ENCODE results near the gene LLPH.
A peak's percentile ranks its signal among the peaks of the same experiment; 100 is the strongest.
"Not testable (repeated sequence)": the region's sequence is repeated elsewhere in the genome, so short reads cannot be mapped to it uniquely, and the experiment has no call there.

LLPH gene

GRCh38 chr12:66130267-66131066 lies at the start of gene LLPH:
LLPH (minus strand) TSS chr12:66130750; CDS start chr12:66129106, 1,644 bp downstream.
- peak; percentile 82 to 85 for DNase-seq (ENCODE audit: low read depth in 2 of 2)

GRCh38 chr12:66176105-66176900 lies 45.8 kb upstream of the LLPH start:
- no peak for DNase-seq (ENCODE audit: low read depth in 2 of 2)

GRCh38 chr12:66174391-66175325 lies 44.1 kb upstream of the LLPH start:
- DNase-seq (ENCODE audit: low read depth in 2 of 2), result not testable (repeated sequence)

- DNase-seq (ENCODE audit: low read depth in 2 of 2), result no peak
Observed at GRCh38 chr12:66170606-66171005, 40.1 kb upstream of the LLPH start.

GRCh38 chr12:66169221-66170170 lies 38.9 kb upstream of the LLPH start, which contains the start of gene TMBIM4:
TMBIM4 (minus strand) TSS chr12:66169996; CDS start chr12:66169951, 45 bp downstream.
- DNase-seq (ENCODE audit: low read depth in 2 of 2), result peak; percentile 72 to 76

GRCh38 chr12:66168410-66168809 lies 37.9 kb upstream of the LLPH start:
- DNase-seq (ENCODE audit: low read depth in 2 of 2), result no peak

GRCh38 chr12:66166561-66166960 lies 36.0 kb upstream of the LLPH start:
- DNase-seq (ENCODE audit: low read depth in 2 of 2), result no peak

GRCh38 chr12:66165141-66165540 lies 34.6 kb upstream of the LLPH start:
- DNase-seq (ENCODE audit: low read depth in 2 of 2), result no peak

GRCh38 chr12:66164349-66164821 lies 33.8 kb upstream of the LLPH start:
- no peak for DNase-seq (ENCODE audit: low read depth in 2 of 2)

GRCh38 chr12:66163289-66163688 lies 32.7 kb upstream of the LLPH start:
- DNase-seq (ENCODE audit: low read depth in 2 of 2), result no peak

- no peak for DNase-seq (ENCODE audit: low read depth in 2 of 2)
Observed at GRCh38 chr12:66162701-66163100, 32.2 kb upstream of the LLPH start.

- DNase-seq (ENCODE audit: low read depth in 2 of 2), result no peak
Observed at GRCh38 chr12:66160704-66161103, 30.2 kb upstream of the LLPH start.

GRCh38 chr12:66159123-66159522 lies 28.6 kb upstream of the LLPH start:
- no peak for DNase-seq (ENCODE audit: low read depth in 2 of 2)

- no peak for DNase-seq (ENCODE audit: low read depth in 2 of 2)
Observed at GRCh38 chr12:66156654-66157053, 26.1 kb upstream of the LLPH start.

GRCh38 chr12:66154776-66155175 lies 24.2 kb upstream of the LLPH start:
- DNase-seq (ENCODE audit: low read depth in 2 of 2), result no peak

- no peak for DNase-seq (ENCODE audit: low read depth in 2 of 2)
Observed at GRCh38 chr12:66152732-66153131, 22.2 kb upstream of the LLPH start.

- DNase-seq (ENCODE audit: low read depth in 2 of 2), result no peak
Observed at GRCh38 chr12:66149702-66150398, 19.3 kb upstream of the LLPH start.

- no peak for DNase-seq (ENCODE audit: low read depth in 2 of 2)
Observed at GRCh38 chr12:66144791-66145754, 14.5 kb upstream of the LLPH start.

GRCh38 chr12:66143868-66144267 lies 13.3 kb upstream of the LLPH start:
- no peak for DNase-seq (ENCODE audit: low read depth in 2 of 2)
